IPS DF 6.9 (cell line): ENCODE measurements around the gene POLG2.

Experiments
- DNase-seq: peaks from one replicate; pipeline ENCODE4 v3.0.0-alpha.2; 2013; ENCODE audit warnings: low read depth, low spot score
- H3K27ac ChIP-seq: one replicate; pipeline ENCODE4 v1.5.1; 2013; ENCODE audit warnings: low read length, control low read depth
- H3K27me3 ChIP-seq: 2 replicates; pipeline ENCODE4 v1.6.1; 2013; ENCODE audit warnings: mild to moderate bottlenecking, low read length; ENCODE audit not compliant: control insufficient read depth, insufficient read depth
- H3K36me3 ChIP-seq: 2 replicates; pipeline ENCODE4 v1.6.1; 2013; ENCODE audit warnings: low read length; ENCODE audit not compliant: control insufficient read depth, insufficient read depth
- H3K4me1 ChIP-seq: 2 replicates; pipeline ENCODE4 v1.6.1; 2013; ENCODE audit warnings: low read length; ENCODE audit not compliant: control insufficient read depth, insufficient read depth
- H3K4me3 ChIP-seq: 2 replicates; pipeline ENCODE4 v1.5.1; 2013; ENCODE audit warnings: mild to moderate bottlenecking, low read length
- H3K9me3 ChIP-seq: 2 replicates; pipeline ENCODE4 v1.6.1; 2013; ENCODE audit warnings: low read length, inconsistent platforms; ENCODE audit not compliant: control insufficient read depth, insufficient read depth
- WGBS: extraction: QIAGEN DNeasy Blood & Tissue Kit; methylation state at CpG from one replicate; pipeline ENCODE4 v1.1.7; 2013; ENCODE audit warnings: mixed read lengths, missing lambda C conversion rate; ENCODE audit not compliant: insufficient read length, insufficient coverage; 5-methylcytosine and 5-hydroxymethylcytosine counted together

Gene POLG2

DNA sequence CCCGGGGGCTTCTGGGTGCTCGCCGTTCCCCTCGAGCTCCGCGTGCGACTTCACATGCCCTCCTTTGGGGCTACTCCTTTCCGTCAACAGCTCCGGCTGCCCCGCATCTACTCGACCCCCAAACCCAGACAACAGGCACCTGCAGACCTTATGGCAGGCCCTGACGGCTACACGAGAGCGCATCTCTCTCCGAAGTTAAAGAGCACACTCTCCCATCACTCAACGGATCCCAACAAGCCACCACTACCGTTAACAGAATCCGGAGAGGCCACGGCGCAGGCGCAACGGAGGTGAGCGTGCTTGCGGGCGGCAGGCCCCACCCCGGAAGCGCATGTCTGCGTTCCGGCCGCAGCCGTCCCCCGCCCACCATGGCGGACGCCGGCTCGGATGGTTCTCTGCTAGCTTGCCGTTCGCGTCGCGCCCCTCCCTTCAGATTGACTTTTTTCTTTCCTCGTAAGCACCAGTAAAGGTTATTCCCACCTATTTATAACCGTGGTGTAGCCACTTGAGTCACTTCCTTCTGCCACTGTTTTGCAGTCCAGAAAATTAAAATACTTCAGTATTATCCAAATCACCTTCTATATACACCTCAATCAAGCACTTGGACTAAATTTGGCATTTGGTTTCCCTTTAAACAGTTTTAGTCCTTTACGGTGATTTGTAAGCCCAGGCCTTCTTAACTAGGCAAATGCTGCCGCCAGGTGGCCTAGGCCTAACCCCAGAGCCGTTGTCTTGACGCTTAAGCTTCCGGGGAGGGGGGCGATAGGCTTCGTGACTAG lies at the start of gene POLG2:
TSS of gene POLG2 (minus strand) at position 269 of the 779 bp plus-strand sequence. CDS start at position 183, 86 bp downstream.
- Histone ChIP-seq H3K9me3 (no peaks in the 10 kb centered on the region), H3K27me3 (no peaks in the 10 kb centered on the region), H3K36me3 (peaks cover 23% of the 10 kb centered on the region; the same call in 1 of the 2 replicates), H3K27ac (no peak within 1 kb of the TSS), H3K4me3 (peak within 1 kb of the TSS; percentile 87), H3K4me1 (no peaks in the 10 kb centered on the region)
- WGBS, result no CpG with 5 or more reads among the region's 50 CpGs
- peak; percentile 73 for DNase-seq

DNA sequence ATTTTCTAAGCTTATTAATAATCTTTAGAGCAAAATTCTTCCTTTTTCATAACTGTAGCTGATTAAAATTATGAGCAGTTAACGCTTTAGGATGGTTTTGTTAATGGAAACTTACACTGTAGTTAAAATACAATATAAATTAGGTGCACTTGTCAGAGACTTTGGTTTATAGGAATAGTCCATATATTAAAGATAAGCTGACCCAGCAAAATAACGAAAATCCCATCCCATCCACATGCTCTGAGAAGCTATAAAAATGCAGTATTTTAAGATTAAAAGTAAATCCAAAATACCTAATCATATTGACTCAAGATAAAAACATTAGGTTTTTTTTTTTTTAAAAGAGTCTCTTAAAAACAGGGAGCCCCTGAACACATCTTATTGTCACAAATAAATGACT lies 47.9 kb upstream of the POLG2 start:
- 0 out of 2 replicates have a peak, but pooled peaks cover 3% of the 10 kb centered on the region for H3K36me3 ChIP-seq
- no peak overlapping the region for H3K27ac ChIP-seq
- H3K4me3 ChIP-seq, result no peak overlapping the region
- H3K9me3 ChIP-seq, result no peaks in the 10 kb centered on the region
- no CpG with 5 or more reads among the region's 2 CpGs for WGBS
- no peak for DNase-seq
- H3K27me3 ChIP-seq, result no peaks in the 10 kb centered on the region
- no peaks in the 10 kb centered on the region for H3K4me1 ChIP-seq

DNA sequence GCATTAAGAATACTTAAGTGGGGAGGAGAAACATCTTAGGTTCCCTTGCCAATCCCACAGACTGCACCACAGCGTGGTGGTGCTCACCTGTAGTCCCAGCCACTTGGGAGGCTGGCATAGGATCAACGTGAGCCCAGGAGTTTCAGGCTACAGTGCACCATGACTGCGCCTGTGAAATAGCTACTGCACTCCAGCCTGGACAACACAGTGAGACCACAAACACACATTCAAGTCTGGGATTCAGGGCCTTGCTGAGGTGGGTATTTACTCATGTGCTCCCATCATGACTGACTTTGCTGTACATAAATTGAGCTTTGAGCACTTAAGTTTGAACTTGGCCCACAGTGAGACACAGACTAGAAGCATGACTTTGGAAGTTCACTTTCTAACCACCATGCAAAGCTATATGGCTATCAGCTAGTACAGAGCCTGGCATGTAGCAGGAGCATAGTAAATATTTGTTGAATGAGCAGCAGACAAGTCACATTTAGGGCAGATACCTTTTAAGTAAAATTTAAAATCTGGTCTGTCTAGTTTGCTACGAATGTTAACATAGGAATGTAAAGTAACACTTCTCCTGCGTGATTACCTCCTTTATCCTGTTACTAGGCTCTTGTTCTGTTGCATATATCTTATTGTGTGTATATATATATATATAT lies 43.4 kb upstream of the POLG2 start:
- WGBS, result no CpG with 5 or more reads among the region's 5 CpGs
- no peak overlapping the region for H3K27ac ChIP-seq
- no peaks in the 10 kb centered on the region for H3K4me1 ChIP-seq
- peaks cover 7% of the 10 kb centered on the region; the same call in 1 of the 2 replicates for H3K36me3 ChIP-seq
- DNase-seq, result no peak
- no peak overlapping the region for H3K4me3 ChIP-seq
- H3K27me3 ChIP-seq, result no peaks in the 10 kb centered on the region
- H3K9me3 ChIP-seq, result no peaks in the 10 kb centered on the region

DNA sequence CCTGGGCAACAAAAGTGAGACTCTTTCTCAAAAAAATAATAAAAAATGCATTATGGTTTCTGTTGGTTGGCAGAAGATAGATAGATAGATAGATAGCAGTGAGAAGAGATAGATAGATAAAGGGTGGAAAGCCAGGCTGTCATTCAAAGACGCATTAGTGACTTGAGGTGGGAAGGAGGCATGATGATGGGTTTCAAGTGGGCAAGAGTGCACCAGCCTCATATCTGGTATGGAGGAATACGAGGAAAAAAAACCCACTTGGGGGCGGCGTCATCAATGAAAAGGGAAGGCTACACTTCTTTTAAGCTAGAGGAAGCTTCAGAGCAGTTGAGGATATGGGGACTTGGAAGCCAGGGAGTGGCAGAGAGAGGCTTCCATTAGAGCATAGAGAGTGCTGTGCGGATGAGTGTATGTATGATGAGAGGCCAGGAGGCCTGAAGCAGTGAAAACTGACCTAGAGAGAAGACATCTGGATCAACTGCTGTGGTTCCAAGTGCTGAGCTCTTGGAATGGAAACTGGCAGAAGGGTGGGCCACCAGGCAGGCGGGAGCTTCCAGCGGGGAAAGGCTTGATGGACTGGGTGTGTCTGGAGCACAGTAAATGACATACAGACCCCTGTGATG lies 41.8 kb upstream of the POLG2 start:
- no CpG with 5 or more reads among the region's 7 CpGs for WGBS
- H3K36me3 ChIP-seq, result peaks cover 19% of the 10 kb centered on the region
- H3K4me1 ChIP-seq, result no peaks in the 10 kb centered on the region
- no peak overlapping the region for H3K4me3 ChIP-seq
- no peak overlapping the region for H3K27ac ChIP-seq
- DNase-seq, result no peak
- H3K9me3 ChIP-seq, result no peaks in the 10 kb centered on the region
- no peaks in the 10 kb centered on the region for H3K27me3 ChIP-seq

DNA sequence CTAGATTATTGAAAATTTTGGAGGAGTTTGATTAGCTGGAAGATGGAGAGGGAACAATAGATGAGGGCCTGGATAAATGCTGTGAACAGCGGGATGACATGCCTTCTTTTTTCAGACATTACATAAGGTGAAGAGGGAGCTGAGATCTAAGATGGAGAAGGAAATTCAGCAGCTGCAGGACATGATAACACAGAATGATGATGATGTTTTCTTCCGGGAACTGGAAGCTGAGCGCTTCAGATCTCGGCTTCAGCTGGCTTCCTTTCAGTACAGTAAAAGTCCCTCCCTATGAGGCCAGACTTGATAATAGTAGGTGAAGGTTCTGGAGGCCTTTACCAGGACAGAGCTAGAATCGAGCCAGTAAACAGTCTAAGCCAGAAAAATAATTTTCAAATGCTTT lies 40.6 kb upstream of the POLG2 start:
- no peak overlapping the region for H3K27ac ChIP-seq
- no peak overlapping the region for H3K4me3 ChIP-seq
- no peak for DNase-seq
- H3K27me3 ChIP-seq, result no peaks in the 10 kb centered on the region
- H3K4me1 ChIP-seq, result no peaks in the 10 kb centered on the region
- peaks cover 23% of the 10 kb centered on the region for H3K36me3 ChIP-seq
- WGBS, result no CpG with 5 or more reads among the region's 5 CpGs
- no peaks in the 10 kb centered on the region for H3K9me3 ChIP-seq

DNA sequence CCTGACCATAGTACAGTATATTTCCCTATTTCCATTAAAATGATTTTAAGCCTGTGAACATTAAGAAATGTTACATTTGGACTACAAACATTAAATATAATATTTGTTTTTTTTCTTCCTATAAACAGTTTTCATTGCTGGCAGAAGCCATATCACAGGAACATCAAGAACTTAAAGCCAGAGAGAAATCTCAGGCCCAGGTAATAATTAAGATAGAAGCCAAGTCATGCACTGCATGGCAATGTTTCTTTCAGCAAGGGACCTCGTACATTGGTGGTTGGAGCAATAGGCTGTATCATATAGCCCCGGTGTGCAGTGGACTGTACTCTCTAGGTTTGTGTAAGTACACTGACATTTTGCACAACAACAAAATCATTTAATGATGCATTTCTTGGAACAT lies 40.1 kb upstream of the POLG2 start:
- peaks cover 29% of the 10 kb centered on the region for H3K36me3 ChIP-seq
- no peaks in the 10 kb centered on the region for H3K27me3 ChIP-seq
- H3K27ac ChIP-seq, result no peak overlapping the region
- no peak for DNase-seq
- no CpG with 5 or more reads among the region's 2 CpGs for WGBS
- no peak overlapping the region for H3K4me3 ChIP-seq
- no peaks in the 10 kb centered on the region for H3K4me1 ChIP-seq
- H3K9me3 ChIP-seq, result no peaks in the 10 kb centered on the region

DNA sequence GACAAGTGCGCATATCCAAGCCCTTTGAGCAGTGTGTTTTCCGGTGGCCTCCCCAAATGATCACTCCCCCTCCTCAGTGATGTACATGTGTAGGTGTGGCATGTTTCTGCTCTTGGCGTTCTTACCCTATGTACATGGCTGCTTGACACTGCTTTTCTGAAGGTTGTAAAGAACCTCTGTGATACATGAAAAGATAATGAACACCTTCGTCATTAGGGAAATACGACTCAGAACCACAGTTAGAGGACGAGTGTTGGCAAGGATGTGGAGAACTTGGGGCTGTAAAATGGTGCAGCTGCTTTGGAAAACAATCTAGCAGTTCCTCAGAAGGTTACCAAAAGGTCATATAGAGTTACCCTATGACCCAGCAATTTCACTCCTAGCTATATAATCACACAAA lies 38.5 kb upstream of the POLG2 start:
- Histone ChIP-seq H3K4me1 (no peaks in the 10 kb centered on the region), H3K9me3 (no peaks in the 10 kb centered on the region), H3K27ac (no peak overlapping the region), H3K27me3 (no peaks in the 10 kb centered on the region), H3K4me3 (no peak overlapping the region), H3K36me3 (peaks cover 33% of the 10 kb centered on the region)
- DNase-seq, result no peak
- WGBS, result no CpG with 5 or more reads among the region's 6 CpGs

DNA sequence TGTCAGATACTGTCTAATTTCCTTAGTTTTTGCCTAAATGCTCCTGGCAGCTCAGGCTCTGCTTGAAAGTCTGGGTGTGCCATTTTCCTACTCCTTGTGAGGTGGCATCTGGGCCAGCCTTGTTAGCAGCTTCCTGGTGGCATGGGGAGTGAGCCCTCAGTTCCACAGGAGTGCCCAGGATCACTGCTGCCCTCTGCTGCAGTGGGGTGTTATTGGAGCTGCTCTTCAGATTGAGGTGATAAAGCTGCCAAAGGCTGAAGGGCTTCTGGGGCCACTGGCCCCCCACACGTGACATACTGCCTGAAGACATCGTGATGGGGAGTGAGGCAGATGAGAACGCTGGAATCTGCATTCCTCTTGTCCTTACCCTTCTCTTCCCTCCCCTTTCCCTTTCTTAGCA lies 37.3 kb upstream of the POLG2 start:
- H3K4me3 ChIP-seq, result no peak overlapping the region
- H3K27me3 ChIP-seq, result no peaks in the 10 kb centered on the region
- H3K27ac ChIP-seq, result no peak overlapping the region
- H3K4me1 ChIP-seq, result no peaks in the 10 kb centered on the region
- no CpG with 5 or more reads among the region's 3 CpGs for WGBS
- DNase-seq, result no peak
- H3K9me3 ChIP-seq, result no peaks in the 10 kb centered on the region
- peaks cover 32% of the 10 kb centered on the region for H3K36me3 ChIP-seq

DNA sequence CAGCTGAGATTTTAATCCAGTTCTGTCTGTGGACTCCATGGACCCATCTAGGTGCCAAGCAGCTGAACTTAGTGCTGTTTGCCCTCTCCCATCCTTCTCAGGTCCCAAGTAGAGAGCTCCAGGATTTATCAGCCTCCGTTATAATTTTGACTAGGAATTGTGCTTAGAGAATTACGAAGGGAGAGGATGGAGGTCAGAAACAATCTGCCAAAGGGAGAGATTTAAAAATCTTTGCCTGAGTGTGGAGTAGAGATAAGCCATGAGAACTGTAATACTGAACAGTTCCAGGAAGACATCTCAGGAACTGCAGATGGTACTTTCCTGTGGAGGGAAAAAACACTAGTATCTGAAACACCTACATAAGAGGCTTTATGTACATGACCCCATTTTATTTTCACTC lies 36.9 kb upstream of the POLG2 start:
- no peak for DNase-seq
- peaks cover 32% of the 10 kb centered on the region for H3K36me3 ChIP-seq
- no peaks in the 10 kb centered on the region for H3K9me3 ChIP-seq
- no peaks in the 10 kb centered on the region for H3K4me1 ChIP-seq
- no CpG with 5 or more reads among the region's 2 CpGs for WGBS
- no peak overlapping the region for H3K27ac ChIP-seq
- H3K4me3 ChIP-seq, result no peak overlapping the region
- no peaks in the 10 kb centered on the region for H3K27me3 ChIP-seq

DNA sequence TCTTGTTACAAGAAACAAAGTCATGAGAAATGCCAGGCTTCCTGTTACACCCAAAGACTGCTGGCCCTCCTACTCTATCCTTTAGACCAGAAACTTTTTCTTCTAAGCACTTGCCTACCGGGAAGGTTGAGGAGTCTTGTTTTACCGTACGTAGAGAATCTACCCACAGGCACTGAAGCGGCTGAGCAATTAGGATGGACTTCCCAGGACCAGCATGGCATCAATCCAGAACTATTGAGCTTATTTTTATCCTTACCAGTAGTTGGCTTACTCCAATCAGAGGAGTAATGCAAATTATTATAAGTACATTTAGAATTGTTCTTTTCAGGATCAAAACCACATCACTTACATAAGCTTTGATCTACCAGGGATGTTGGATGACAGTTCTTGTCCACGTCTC lies 35.6 kb upstream of the POLG2 start:
- no CpG with 5 or more reads among the region's 5 CpGs for WGBS
- peaks cover 30% of the 10 kb centered on the region for H3K36me3 ChIP-seq
- no peaks in the 10 kb centered on the region for H3K27me3 ChIP-seq
- no peak overlapping the region for H3K27ac ChIP-seq
- H3K4me3 ChIP-seq, result no peak overlapping the region
- H3K9me3 ChIP-seq, result no peaks in the 10 kb centered on the region
- no peak for DNase-seq
- no peaks in the 10 kb centered on the region for H3K4me1 ChIP-seq
